DMS114 treated with DMSO at 0.1 percent for 48 hours (cell line): Measurements from ENCODE around the gene PPM1A.

ENCODE experiments used
- DNase-seq: peaks from one replicate; lab custom pipeline; 2025; ENCODE audit not compliant: unreplicated experiment; lab: John Stamatoyannopoulos, UW

The PPM1A gene

GRCh38 chr14:60248697-60249318 is at the start of gene PPM1A:
PPM1A (plus strand) TSS chr14:60249221; CDS start chr14:60282704, 33,483 bp downstream.
- DNase-seq = peak; percentile 75

- no peak for DNase-seq
Observed at GRCh38 chr14:60199321-60199720, 49.7 kb upstream of the PPM1A start.

GRCh38 chr14:60204104-60204842 is 44.7 kb upstream of the PPM1A start:
- DNase-seq = no peak

- DNase-seq = no peak
Observed at GRCh38 chr14:60204843-60205774, 43.9 kb upstream of the PPM1A start.

- no peak for DNase-seq
Observed at GRCh38 chr14:60206249-60206670, 42.8 kb upstream of the PPM1A start.

GRCh38 chr14:60206837-60207533 is 42.0 kb upstream of the PPM1A start:
- DNase-seq = no peak

- no peak for DNase-seq
Observed at GRCh38 chr14:60210703-60211102, 38.3 kb upstream of the PPM1A start.

GRCh38 chr14:60211153-60211552 is 37.9 kb upstream of the PPM1A start:
- DNase-seq = no peak

- DNase-seq = no peak
Observed at GRCh38 chr14:60212503-60213371, 36.3 kb upstream of the PPM1A start.

- DNase-seq = no peak
Observed at GRCh38 chr14:60214003-60214402, 35.0 kb upstream of the PPM1A start.

- no peak for DNase-seq
Observed at GRCh38 chr14:60214415-60215126, 34.5 kb upstream of the PPM1A start.

- DNase-seq = no peak
Observed at GRCh38 chr14:60215127-60215444, 33.9 kb upstream of the PPM1A start.

- no peak for DNase-seq
Observed at GRCh38 chr14:60215520-60216420, 33.3 kb upstream of the PPM1A start.

- no peak for DNase-seq
Observed at GRCh38 chr14:60217713-60218112, 31.3 kb upstream of the PPM1A start.

GRCh38 chr14:60220084-60220483 is 28.9 kb upstream of the PPM1A start:
- no peak for DNase-seq

GRCh38 chr14:60220917-60221316 is 28.1 kb upstream of the PPM1A start:
- no peak for DNase-seq

- DNase-seq = no peak
Observed at GRCh38 chr14:60221457-60221856, 27.6 kb upstream of the PPM1A start.

GRCh38 chr14:60222820-60223219 is 26.2 kb upstream of the PPM1A start:
- DNase-seq = no peak

GRCh38 chr14:60225265-60225664 is 23.8 kb upstream of the PPM1A start:
- no peak for DNase-seq
